Urinary bladder (tissue), 4 donors: Measurements from ENCODE around the gene ZNF473. TPM values are rescaled to one million over a fixed set of nuclear protein-coding genes. Genes with fewer than 3 reads are reported as not detected.
A peak's percentile ranks its signal among the peaks of the same experiment; 100 is the strongest.

ENCODE experiments used
- DNase-seq: peaks from one replicate; pipeline ENCODE4 v3.0.0-alpha.2; 2015; ENCODE audit errors: extremely low spot score
- H3K27ac ChIP-seq: one replicate; pipeline ENCODE4 v1.5.1; 2013; ENCODE audit warnings: low read depth, mild to moderate bottlenecking, moderate library complexity
- H3K36me3 ChIP-seq: one replicate; pipeline ENCODE4 v1.6.1; 2013; ENCODE audit warnings: mild to moderate bottlenecking, moderate library complexity; ENCODE audit not compliant: insufficient read depth
- H3K4me1 ChIP-seq: one replicate; pipeline ENCODE4 v1.6.1; 2013; ENCODE audit warnings: mild to moderate bottlenecking, moderate library complexity; ENCODE audit not compliant: insufficient read depth
- H3K4me3 ChIP-seq: one replicate; pipeline ENCODE4 v1.5.1; 2013; ENCODE audit warnings: low read depth, low read length
- WGBS: extraction: QIAGEN DNeasy Blood & Tissue Kit; methylation state at CpG from one replicate; pipeline ENCODE4 v1.1.7; 2013; 5-methylcytosine and 5-hydroxymethylcytosine counted together
- polyA plus RNA-seq: library from polyadenylated mRNA; stranded (reverse); fragments of 200-250 nt; gene quantifications from one replicate; pipeline ENCODE4 v1.2.3, GENCODE V29; 2013
- total RNA-seq: library from RNA; depleted of rRNA; stranded (reverse); fragments of >200 nt; gene quantifications from one replicate; pipeline ENCODE4 v1.2.3, GENCODE V29; 2014
- donor health status: healthy with polysubstance abuse.
- donor health status: healthy.

Gene ZNF473
- total and polyA plus RNA-seq, 2 donors: 4.8 to 7.7 TPM

- no peak for DNase-seq
- WGBS: 74% methylated on average over 5 of the region's 5 CpGs
- Histone ChIP-seq H3K4me3 (no peak overlapping the region), H3K27ac (no peak overlapping the region), H3K4me1 (no peaks in the 10 kb centered on the region), H3K36me3 (peaks cover 5% of the 10 kb centered on the region)
These were observed 28.1 kb upstream of the ZNF473 start for GRCh38 chr19:49997709-49998108.

- Histone ChIP-seq H3K4me1 (no peaks in the 10 kb centered on the region), H3K27ac (no peak overlapping the region), H3K4me3 (no peak overlapping the region), H3K36me3 (peaks cover 5% of the 10 kb centered on the region)
- 54% methylated on average over 6 of the region's 6 CpGs for WGBS
- DNase-seq: no peak
These were observed 26.3 kb upstream of the ZNF473 start for GRCh38 chr19:49999371-50000010.

- no peak overlapping the region for H3K27ac ChIP-seq
- no peak for DNase-seq
- H3K4me3 ChIP-seq: no peak overlapping the region
- H3K36me3 ChIP-seq: peaks cover 2% of the 10 kb centered on the region
- no peaks in the 10 kb centered on the region for H3K4me1 ChIP-seq
- WGBS: 94% methylated on average over 20 of the region's 20 CpGs
These were observed 25.6 kb upstream of the ZNF473 start for GRCh38 chr19:50000038-50000840.

- no peaks in the 10 kb centered on the region for H3K4me1 ChIP-seq
- H3K4me3 ChIP-seq: no peak overlapping the region
- 91% methylated on average over 16 of the region's 16 CpGs for WGBS
- DNase-seq: no peak
- peaks cover 5% of the 10 kb centered on the region for H3K36me3 ChIP-seq
- no peak overlapping the region for H3K27ac ChIP-seq
These were observed 24.8 kb upstream of the ZNF473 start for GRCh38 chr19:50000841-50001557.

GRCh38 chr19:50001775-50002174, 24.0 kb upstream of the ZNF473 start:
- Histone ChIP-seq H3K36me3 (peaks cover 5% of the 10 kb centered on the region), H3K4me3 (no peak overlapping the region), H3K4me1 (no peaks in the 10 kb centered on the region), H3K27ac (no peak overlapping the region)
- WGBS: 96% methylated on average over 8 of the region's 8 CpGs
- DNase-seq: no peak

GRCh38 chr19:50002386-50002960, 23.3 kb upstream of the ZNF473 start:
- WGBS: 81% methylated on average over 6 of the region's 6 CpGs
- no peak overlapping the region for H3K27ac ChIP-seq

GRCh38 chr19:50003254-50003788, 22.5 kb upstream of the ZNF473 start:
- H3K4me3 ChIP-seq: no peak overlapping the region
- WGBS: 89% methylated on average over 17 of the region's 17 CpGs
- peaks cover 5% of the 10 kb centered on the region for H3K36me3 ChIP-seq
- no peaks in the 10 kb centered on the region for H3K4me1 ChIP-seq
- no peak overlapping the region for H3K27ac ChIP-seq
- no peak for DNase-seq

More at GRCh38 chr19:50002386-50002960, 23.3 kb upstream of the ZNF473 start:
- no peaks in the 10 kb centered on the region for H3K4me1 ChIP-seq
- no peak for DNase-seq
- H3K36me3 ChIP-seq: peaks cover 5% of the 10 kb centered on the region
- no peak overlapping the region for H3K4me3 ChIP-seq

- peaks cover 5% of the 10 kb centered on the region for H3K36me3 ChIP-seq
- peak overlapping the region; percentile 53 for H3K27ac ChIP-seq
- H3K4me1 ChIP-seq: no peaks in the 10 kb centered on the region
- no peak for DNase-seq
- WGBS: 66% methylated on average over 11 of the region's 11 CpGs
- no peak overlapping the region for H3K4me3 ChIP-seq
These were observed 21.9 kb upstream of the ZNF473 start for GRCh38 chr19:50003810-50004419.

GRCh38 chr19:50005428-50005827, 20.4 kb upstream of the ZNF473 start:
- WGBS: 97% methylated on average over 12 of the region's 12 CpGs
- no peak overlapping the region for H3K4me3 ChIP-seq
- no peaks in the 10 kb centered on the region for H3K4me1 ChIP-seq
- H3K27ac ChIP-seq: no peak overlapping the region
- DNase-seq: no peak
- H3K36me3 ChIP-seq: peaks cover 2% of the 10 kb centered on the region

GRCh38 chr19:50007170-50007569, 18.6 kb upstream of the ZNF473 start:
- no peak overlapping the region for H3K27ac ChIP-seq
- no peak for DNase-seq
- H3K4me3 ChIP-seq: no peak overlapping the region
- 87% methylated on average over 10 of the region's 10 CpGs for WGBS
- no peaks in the 10 kb centered on the region for H3K4me1 ChIP-seq
- peaks cover 2% of the 10 kb centered on the region for H3K36me3 ChIP-seq

- WGBS: 96% methylated on average over 2 of the region's 2 CpGs
- Histone ChIP-seq H3K36me3 (peaks cover 2% of the 10 kb centered on the region), H3K27ac (no peak overlapping the region)
These were observed 17.9 kb upstream of the ZNF473 start for GRCh38 chr19:50007947-50008346.

GRCh38 chr19:50008532-50008931, 17.3 kb upstream of the ZNF473 start:
- H3K27ac ChIP-seq: no peak overlapping the region
- H3K4me3 ChIP-seq: no peak overlapping the region
- H3K4me1 ChIP-seq: no peaks in the 10 kb centered on the region
- WGBS: 58% methylated on average over 10 of the region's 10 CpGs
- H3K36me3 ChIP-seq: peaks cover 4% of the 10 kb centered on the region
- DNase-seq: no peak

More at GRCh38 chr19:50007947-50008346, 17.9 kb upstream of the ZNF473 start:
- Histone ChIP-seq H3K4me1 (no peaks in the 10 kb centered on the region), H3K4me3 (no peak overlapping the region)
- DNase-seq: no peak

- peaks cover 6% of the 10 kb centered on the region for H3K36me3 ChIP-seq
- WGBS: 98% methylated on average over 1 of the region's 1 CpG
- no peak for DNase-seq
These were observed 9.5 kb upstream of the ZNF473 start for GRCh38 chr19:50016225-50016807.

More at GRCh38 chr19:50016225-50016807, 9.5 kb upstream of the ZNF473 start:
- Histone ChIP-seq H3K4me1 (no peaks in the 10 kb centered on the region), H3K4me3 (no peak overlapping the region), H3K27ac (no peak overlapping the region)
